HepG2 (cell line): ENCODE data around the gene PLN. TPM values are rescaled to one million over a fixed set of nuclear protein-coding genes. Genes with fewer than 3 reads are reported as not detected.

Experiments used
- ATAC-seq: fragments of 200-7000 bp; cut with Tn5 transposase; 3 replicates; pipeline ENCODE4 v1.9.1; 2020; ENCODE audit warnings: mild to moderate bottlenecking, moderate library complexity
- BruUV-seq: library from RNA; stranded (reverse); fragments of 400-500 nt; replicated peaks from 2 replicates; lab custom pipeline; 2021; lab: Mats Ljungman, UMichigan
- CTCF ChIA-PET: fragments of 300-600 bp; formaldehyde crosslinking; extraction: SDS; loops from one replicate; lab custom pipeline; 2021; ENCODE audit warnings: low total read pairs, inconsistent platforms, low intra/inter-chr PET ratio; lab: Yijun Ruan, JAX
- POLR2A ChIA-PET: fragments of 350-600 bp; sonication (Branson Sonifier 250); formaldehyde crosslinking; loops from one replicate; lab custom pipeline; 2020; ENCODE audit warnings: antibody characterized with exemption, inconsistent platforms; lab: Yijun Ruan, JAX
- DNase-seq: peaks from one replicate; pipeline ENCODE4 v3.0.0-alpha.2; 2015; ENCODE audit warnings: low spot score
- FAIRE-seq: peaks from 3 replicates; lab custom pipeline; 2011; peaks lifted over from hg19 to GRCh38; lab: Jason Lieb, UNC
- H2AFZ ChIP-seq: one replicate; pipeline ENCODE4 v1.6.1; 2011; ENCODE audit warnings: low read length, inconsistent platforms
- H3K27ac ChIP-seq: fragments of 300-600 bp; 3 replicates; pipeline ENCODE4 v1.8.0; 2011; ENCODE audit warnings: mixed run types, mild to moderate bottlenecking, mixed read lengths, low read length, inconsistent platforms; ENCODE audit not compliant: insufficient read depth; ENCODE audit errors: extremely low read length
- H3K27me3 ChIP-seq, 2 experiments: fragments of 200-600 bp in 1 of 2; 2 replicates in 1 of 2; 3 replicates in 1 of 2; pipeline versions ENCODE4 v1.6.0 to v1.8.0; 2011; ENCODE audit warnings: low read length in 2 of 2, mild to moderate bottlenecking in 2 of 2, moderate library complexity in 2 of 2, inconsistent platforms in 1 of 2; ENCODE audit not compliant: insufficient read depth in 2 of 2, control insufficient read depth in 1 of 2
- H3K36me3 ChIP-seq, 2 experiments: fragments of 200-600 bp in 1 of 2; replicated peaks in 1 of 2; 2 replicates in 1 of 2; 3 replicates in 1 of 2; pipeline versions ENCODE4 v1.5.1 to v1.8.0; 2011; ENCODE audit warnings: low read length in 2 of 2, inconsistent platforms in 1 of 2; ENCODE audit not compliant: insufficient read depth in 2 of 2, control insufficient read depth in 1 of 2
- H3K4me1 ChIP-seq: 2 replicates; pipeline ENCODE4 v1.5.1; 2012; ENCODE audit warnings: low read length, inconsistent platforms; ENCODE audit not compliant: insufficient read depth
- H3K4me2 ChIP-seq: 2 replicates; pipeline ENCODE4 v1.6.0; 2011; ENCODE audit warnings: low read depth, low read length, inconsistent platforms
- H3K4me3 ChIP-seq, 3 experiments: fragments of 200-600 bp in 1 of 3; sonication (generic), shearing (Covaris generic) in 1 of 3; replicated peaks in 1 of 3; 2 replicates each; pipeline ENCODE4 v1.5.1; 2011 to 2016; ENCODE audit warnings: low read length in 3 of 3, inconsistent platforms in 2 of 3, low read depth in 2 of 3, mild to moderate bottlenecking in 2 of 3, control low read depth in 1 of 3, mixed read lengths in 1 of 3; ENCODE audit not compliant: insufficient read depth in 1 of 3
- H3K79me2 ChIP-seq: one replicate; pipeline ENCODE4 v1.6.1; 2011; ENCODE audit warnings: low read length, inconsistent platforms; ENCODE audit not compliant: insufficient read depth
- H3K9ac ChIP-seq: 2 replicates; pipeline ENCODE4 v1.6.0; 2011; ENCODE audit warnings: mild to moderate bottlenecking, low read depth, low read length, inconsistent platforms; ENCODE audit not compliant: insufficient read depth
- H3K9me3 ChIP-seq: 2 replicates; pipeline ENCODE4 v1.5.1; 2012; ENCODE audit warnings: mild to moderate bottlenecking, low read length
- H4K20me1 ChIP-seq: 2 replicates; pipeline ENCODE4 v1.6.0; 2011; ENCODE audit warnings: inconsistent platforms, mild to moderate bottlenecking, low read length, moderate library complexity; ENCODE audit not compliant: insufficient read depth
- TOPORS ChIP-seq: sonication (generic); formaldehyde crosslinking; IDR thresholded peaks from 2 replicates; pipeline ENCODE4 v1.8.0; 2023; ENCODE audit warnings: mild to moderate bottlenecking, missing genetic modification reagents
- ZNF260 ChIP-seq: sonication (generic); formaldehyde crosslinking; IDR thresholded peaks from 2 replicates; pipeline ENCODE4 v1.4.0; 2020; ENCODE audit warnings: missing genetic modification reagents, low read depth, mild to moderate bottlenecking, borderline replicate concordance
- ZNF646 ChIP-seq: sonication (generic); formaldehyde crosslinking; IDR thresholded peaks from 2 replicates; pipeline ENCODE4 v1.9.0; 2021; ENCODE audit warnings: mild to moderate bottlenecking, missing genetic modification reagents
- WGBS: methylation state at CpG from one replicate; pipeline ENCODE4 v1.1.6; 2017; ENCODE audit warnings: low lambda C conversion rate; 5-methylcytosine and 5-hydroxymethylcytosine counted together
- in situ Hi-C: cut with HindIII; loops from 2 replicates; pipeline ENCODE4 v1.10.0; 2017; ENCODE audit warnings: low pct_unique_long_range_greater_than_20kb; ENCODE audit not compliant: extremely low pct_ligation_motif_present
- intact Hi-C: fragments of 100-400 bp; cut with micrococcal nuclease; formaldehyde crosslinking; loops from one replicate; pipeline ENCODE4 v1.10.0; 2022; ENCODE audit not compliant: unreplicated experiment
- polyA plus RNA-seq, 8 experiments: library from polyadenylated mRNA; depleted of rRNA in 3 of 8; stranded (reverse) in 7 of 8; unstranded in 1 of 8; fragments of >200 nt; fragmentation: Illumina TruSeq in 4 of 8; extraction: Trizol in 4 of 8; gene quantifications; 2 replicates each; pipeline versions ENCODE4 v1.2.1 to v1.2.3, GENCODE V29; 2011 to 2016; ENCODE audit warnings: low read depth in 4 of 8, missing spikeins in 1 of 8, mixed read lengths in 1 of 8; ENCODE audit not compliant: insufficient read depth in 1 of 8
- total RNA-seq, 5 experiments: library from RNA; depleted of rRNA; stranded (reverse); fragments of >200 nt; fragmentation: Illumina TruSeq; extraction: Trizol; gene quantifications; 2 replicates each; pipeline ENCODE4 v1.2.3, GENCODE V29; 2016; ENCODE audit warnings: low read depth in 1 of 5

Gene PLN
- total and polyA plus RNA-seq, 2 of the 13 experiments (the other 11 are each of a cell fraction or from before 2014, with no cell fraction given): not detected

- Histone ChIP-seq H3K27me3 (no peaks in the 10 kb centered on the region), H3K9ac (no peak overlapping the region), H4K20me1 (no peaks in the 10 kb centered on the region), H3K27ac (no peak overlapping the region), H3K36me3 (no peaks in the 10 kb centered on the region), H3K4me2 (no peak overlapping the region), H3K4me3 (no peak overlapping the region), H2AFZ (no peak overlapping the region), H3K79me2 (no peaks in the 10 kb centered on the region), H3K9me3 (no peaks in the 10 kb centered on the region), H3K4me1 (no peaks in the 10 kb centered on the region)
- in situ Hi-C loops (no loop called here), intact Hi-C loops (no loop called here)
- ChIA-PET CTCF (no interaction called here), POLR2A (no interaction called here)
- ATAC-seq (no peak), FAIRE-seq (no peak), DNase-seq (no peak)
- BruUV-seq: no TSS peak
- WGBS: 10% methylated on average over 3 of the region's 3 CpGs
- TF ChIP-seq ZNF260: no peak
- TF ChIP-seq TOPORS: no peak
- TF ChIP-seq ZNF646 (CRISPR knock-in tag): no peak
Observed at GRCh38 chr6:118544105-118544504, 4.0 kb upstream of the PLN start.
